Activated effector memory CD4-positive, alpha-beta T cell treated with anti-CD3 and anti-CD28 coated beads, Interleukin-2, amount 50 U/mL, for 16 hours (primary cell): ENCODE results near the gene USP17L17.
A peak's percentile ranks its signal among the peaks of the same experiment; 100 is the strongest.
"Not testable (repeated sequence)": the region's sequence is repeated elsewhere in the genome, so short reads cannot be mapped to it uniquely, and the experiment has no call there.

Experiments used
- DNase-seq: peaks from one replicate; pipeline ENCODE4 v3.0.0-alpha.2; 2020

Gene USP17L17

GRCh38 chr4:9243579-9243978 lies at the start of gene USP17L17:
Gene USP17L17, plus strand, starts transcription at chr4:9243879. Its CDS starts 0 bp downstream, at chr4:9243879.
- DNase-seq = not testable (repeated sequence)

GRCh38 chr4:9210357-9210756 lies 33.3 kb upstream of the USP17L17 start, which contains the start of gene USP17L10:
Gene USP17L10, plus strand, starts transcription at chr4:9210657. Its CDS starts 0 bp downstream, at chr4:9210657.
- DNase-seq = not testable (repeated sequence)

GRCh38 chr4:9214701-9215100 lies 29.0 kb upstream of the USP17L17 start:
- not testable (repeated sequence) for DNase-seq

- DNase-seq = not testable (repeated sequence)
These were observed 28.6 kb upstream of the USP17L17 start, which contains the start of gene USP17L11 for GRCh38 chr4:9215105-9215504. Gene USP17L11, plus strand, starts transcription at chr4:9215405. Its CDS starts 0 bp downstream, at chr4:9215405.

- not testable (repeated sequence) for DNase-seq
These were observed 23.8 kb upstream of the USP17L17 start, which contains the start of gene USP17L12 for GRCh38 chr4:9219852-9220251. Gene USP17L12, plus strand, starts transcription at chr4:9220152. Its CDS starts 0 bp downstream, at chr4:9220152.

GRCh38 chr4:9224596-9224995 lies 19.1 kb upstream of the USP17L17 start, which contains the start of gene USP17L13:
Gene USP17L13, plus strand, starts transcription at chr4:9224896. Its CDS starts 0 bp downstream, at chr4:9224896.
- not testable (repeated sequence) for DNase-seq

GRCh38 chr4:9230249-9230648 lies 13.4 kb upstream of the USP17L17 start:
- peak; percentile 49 for DNase-seq

GRCh38 chr4:9234085-9234484 lies 9.6 kb upstream of the USP17L17 start, which contains the start of gene USP17L15:
Gene USP17L15, plus strand, starts transcription at chr4:9234385. Its CDS starts 0 bp downstream, at chr4:9234385.
- not testable (repeated sequence) for DNase-seq

- not testable (repeated sequence) for DNase-seq
These were observed 5.2 kb upstream of the USP17L17 start for GRCh38 chr4:9238461-9238860.

- peak; percentile 65 for DNase-seq
These were observed 4.4 kb downstream of the USP17L17 start, which contains the start of gene USP17L18 for GRCh38 chr4:9247953-9248680. Gene USP17L18, plus strand, starts transcription at chr4:9248630. Its CDS starts 0 bp downstream, at chr4:9248630.

GRCh38 chr4:9253078-9253477 lies 9.4 kb downstream of the USP17L17 start, which contains the start of gene USP17L19:
Gene USP17L19, plus strand, starts transcription at chr4:9253378. Its CDS starts 0 bp downstream, at chr4:9253378.
- not testable (repeated sequence) for DNase-seq

- DNase-seq = not testable (repeated sequence)
These were observed 14.1 kb downstream of the USP17L17 start, which contains the start of gene USP17L20 for GRCh38 chr4:9257824-9258223. Gene USP17L20, plus strand, starts transcription at chr4:9258124. Its CDS starts 0 bp downstream, at chr4:9258124.

GRCh38 chr4:9262572-9262971 lies 18.9 kb downstream of the USP17L17 start, which contains the start of gene USP17L21:
Gene USP17L21, plus strand, starts transcription at chr4:9262872. Its CDS starts 0 bp downstream, at chr4:9262872.
- not testable (repeated sequence) for DNase-seq

- not testable (repeated sequence) for DNase-seq
These were observed 23.6 kb downstream of the USP17L17 start, which contains the start of gene USP17L22 for GRCh38 chr4:9267319-9267718. Gene USP17L22, plus strand, starts transcription at chr4:9267619. Its CDS starts 0 bp downstream, at chr4:9267619.

- DNase-seq = peak; percentile 69
These were observed 28.0 kb downstream of the USP17L17 start for GRCh38 chr4:9271719-9272118.
